IPS-18a (cell line): Measurements from ENCODE around the gene IRF2.
A peak's percentile ranks its signal among the peaks of the same experiment; 100 is the strongest.
"Not testable (repeated sequence)": the region's sequence is repeated elsewhere in the genome, so short reads cannot be mapped to it uniquely, and the experiment has no call there.

ENCODE experiments used
- H3K27ac ChIP-seq: one replicate; pipeline ENCODE4 v1.5.1; 2013; ENCODE audit warnings: low read length
- H3K27me3 ChIP-seq: one replicate; pipeline ENCODE4 v1.6.1; 2013; ENCODE audit warnings: mild to moderate bottlenecking, low read length; ENCODE audit not compliant: control insufficient read depth, insufficient read depth
- H3K36me3 ChIP-seq: one replicate; pipeline ENCODE4 v1.6.1; 2013; ENCODE audit warnings: low read depth, low read length; ENCODE audit not compliant: control insufficient read depth
- H3K4me1 ChIP-seq: one replicate; pipeline ENCODE4 v1.6.1; 2013; ENCODE audit warnings: low read depth, low read length; ENCODE audit not compliant: control insufficient read depth
- H3K4me3 ChIP-seq: one replicate; pipeline ENCODE4 v1.5.1; 2013; ENCODE audit warnings: low read length
- H3K9ac ChIP-seq: one replicate; pipeline ENCODE4 v1.6.1; 2013; ENCODE audit warnings: mild to moderate bottlenecking, low read length, moderate library complexity
- H3K9me3 ChIP-seq: one replicate; pipeline ENCODE4 v1.6.1; 2013; ENCODE audit warnings: low read depth, low read length; ENCODE audit not compliant: control insufficient read depth

Gene IRF2

GRCh38 chr4:184351560-184352451, 122.5 kb downstream of the IRF2 start:
- H3K9ac ChIP-seq, result no peak overlapping the region
- H3K4me1 ChIP-seq, result peaks cover 16% of the 10 kb centered on the region
- no peak overlapping the region for H3K4me3 ChIP-seq
- no peaks in the 10 kb centered on the region for H3K9me3 ChIP-seq
- H3K27ac ChIP-seq, result no peak overlapping the region
- H3K36me3 ChIP-seq, result no peaks in the 10 kb centered on the region
- H3K27me3 ChIP-seq, result no peaks in the 10 kb centered on the region

- Histone ChIP-seq H3K27ac (no peak overlapping the region), H3K36me3 (no peaks in the 10 kb centered on the region), H3K4me1 (peaks cover 17% of the 10 kb centered on the region), H3K9ac (no peak overlapping the region), H3K4me3 (no peak overlapping the region), H3K9me3 (no peaks in the 10 kb centered on the region), H3K27me3 (no peaks in the 10 kb centered on the region)
These were observed 123.4 kb downstream of the IRF2 start for GRCh38 chr4:184350964-184351363.

GRCh38 chr4:184350213-184350817, 124.0 kb downstream of the IRF2 start:
- Histone ChIP-seq H3K9ac (no peak overlapping the region), H3K4me1 (peaks cover 17% of the 10 kb centered on the region), H3K4me3 (no peak overlapping the region), H3K36me3 (no peaks in the 10 kb centered on the region), H3K27me3 (no peaks in the 10 kb centered on the region), H3K9me3 (no peaks in the 10 kb centered on the region), H3K27ac (no peak overlapping the region)

- Histone ChIP-seq H3K4me3 (no peak overlapping the region), H3K27me3 (no peaks in the 10 kb centered on the region), H3K4me1 (peaks cover 17% of the 10 kb centered on the region), H3K27ac (no peak overlapping the region), H3K36me3 (no peaks in the 10 kb centered on the region), H3K9me3 (no peaks in the 10 kb centered on the region), H3K9ac (no peak overlapping the region)
These were observed 124.9 kb downstream of the IRF2 start for GRCh38 chr4:184349283-184350039.

GRCh38 chr4:184348311-184349233, 125.8 kb downstream of the IRF2 start:
- Histone ChIP-seq H3K9ac (no peak overlapping the region), H3K4me1 (peaks cover 22% of the 10 kb centered on the region), H3K27me3 (no peaks in the 10 kb centered on the region), H3K36me3 (no peaks in the 10 kb centered on the region), H3K27ac (peak overlapping the region; percentile 82), H3K9me3 (no peaks in the 10 kb centered on the region), H3K4me3 (no peak overlapping the region)

- Histone ChIP-seq H3K4me3 (peak overlapping the region; percentile 31), H3K27me3 (no peaks in the 10 kb centered on the region), H3K9me3 (no peaks in the 10 kb centered on the region), H3K9ac (peak overlapping the region; percentile 31), H3K36me3 (no peaks in the 10 kb centered on the region), H3K4me1 (peaks cover 25% of the 10 kb centered on the region), H3K27ac (peak overlapping the region; percentile 82)
These were observed 126.8 kb downstream of the IRF2 start for GRCh38 chr4:184347251-184348239.

- no peak overlapping the region for H3K4me3 ChIP-seq
- H3K27ac ChIP-seq, result peak overlapping the region; percentile 68
- H3K9me3 ChIP-seq, result no peaks in the 10 kb centered on the region
- no peaks in the 10 kb centered on the region for H3K36me3 ChIP-seq
- no peaks in the 10 kb centered on the region for H3K27me3 ChIP-seq
- peak overlapping the region; percentile 1 for H3K9ac ChIP-seq
- H3K4me1 ChIP-seq, result peaks cover 25% of the 10 kb centered on the region
These were observed 127.7 kb downstream of the IRF2 start for GRCh38 chr4:184346682-184347081.

- H3K27ac ChIP-seq, H3K4me3 ChIP-seq, H3K36me3 ChIP-seq, H3K27me3 ChIP-seq, H3K9ac ChIP-seq, H3K9me3 ChIP-seq: not testable (repeated sequence)
- peaks cover 25% of the 10 kb centered on the region for H3K4me1 ChIP-seq
These were observed 128.1 kb downstream of the IRF2 start for GRCh38 chr4:184346273-184346672.

GRCh38 chr4:184345573-184345922, 128.8 kb downstream of the IRF2 start:
- Histone ChIP-seq H3K4me3 (no peak overlapping the region), H3K36me3 (no peaks in the 10 kb centered on the region), H3K9me3 (no peaks in the 10 kb centered on the region), H3K4me1 (peaks cover 25% of the 10 kb centered on the region), H3K27me3 (no peaks in the 10 kb centered on the region), H3K9ac (no peak overlapping the region), H3K27ac (no peak overlapping the region)

GRCh38 chr4:184344899-184345572, 129.3 kb downstream of the IRF2 start:
- Histone ChIP-seq H3K27ac (no peak overlapping the region), H3K4me3 (no peak overlapping the region), H3K9me3 (no peaks in the 10 kb centered on the region), H3K36me3 (no peaks in the 10 kb centered on the region), H3K4me1 (peaks cover 25% of the 10 kb centered on the region), H3K9ac (no peak overlapping the region), H3K27me3 (no peaks in the 10 kb centered on the region)
